Measurements from ENCODE around the gene C2orf80. TPM values are rescaled to one million over a fixed set of nuclear protein-coding genes. Genes with fewer than 3 reads are reported as not detected.

The C2orf80 gene
- not detected in 2 replicates for total RNA-seq (2014; rRNA removed; shearing (Covaris generic))

DNA sequence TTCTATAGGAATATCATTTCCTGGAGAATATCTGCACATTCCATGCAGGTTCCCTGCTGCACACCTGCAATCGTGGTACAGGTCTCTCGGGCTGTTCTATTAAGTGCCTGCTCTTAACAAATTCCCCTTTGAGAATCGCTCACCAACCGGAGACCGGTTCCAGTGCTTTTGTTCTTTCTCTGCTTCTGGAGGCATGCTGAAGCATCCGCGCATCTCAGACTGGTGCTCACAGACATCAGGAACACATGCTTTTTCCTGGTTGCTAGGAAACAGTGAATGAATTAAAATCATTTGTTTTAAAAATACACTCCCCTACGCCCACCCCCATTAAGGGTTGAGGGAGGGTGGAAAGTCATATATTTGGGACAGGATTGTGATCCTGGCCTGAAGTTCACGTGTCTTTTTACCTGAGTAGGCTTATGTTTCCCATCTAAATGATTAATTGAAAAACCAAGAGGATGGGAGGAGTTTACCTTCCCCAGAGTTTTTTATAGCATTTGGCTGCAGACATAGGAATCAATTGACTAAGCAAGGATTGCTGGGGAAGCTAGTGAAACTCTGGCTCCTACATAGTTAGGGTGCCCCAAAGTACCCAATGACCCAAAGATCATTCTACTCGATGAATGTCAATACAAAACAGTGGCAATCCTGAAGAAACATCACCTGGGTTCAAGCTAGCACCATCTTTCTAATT, at the start of gene C2orf80:
TSS of gene C2orf80 (minus strand) at position 221 of the 694 bp plus-strand sequence. CDS start 3,044 bp downstream, outside the sequence.

DNA sequence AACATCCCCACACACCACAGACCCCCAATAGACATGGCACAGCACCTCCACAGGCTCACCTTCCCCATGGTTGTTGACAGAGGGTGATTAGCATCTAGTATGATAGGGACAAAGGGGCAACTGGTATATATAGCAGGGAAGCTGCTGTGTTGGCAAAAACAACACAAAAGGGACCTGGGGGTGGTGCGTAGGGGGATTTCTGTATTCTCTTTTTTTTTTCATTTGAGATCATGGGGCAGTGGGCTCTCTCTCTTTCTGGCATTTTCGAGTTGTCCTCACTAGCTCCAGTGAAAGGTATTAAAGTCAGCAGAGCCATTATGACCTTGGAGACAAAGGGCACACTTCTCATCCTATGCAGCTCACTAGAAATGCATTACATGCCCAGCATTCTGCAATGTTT, 26.3 kb downstream of the C2orf80 start, which contains the start of gene CRYGA:
TSS of gene CRYGA (minus strand) at position 101 of the 400 bp plus-strand sequence. CDS start at position 68, 33 bp downstream.

DNA sequence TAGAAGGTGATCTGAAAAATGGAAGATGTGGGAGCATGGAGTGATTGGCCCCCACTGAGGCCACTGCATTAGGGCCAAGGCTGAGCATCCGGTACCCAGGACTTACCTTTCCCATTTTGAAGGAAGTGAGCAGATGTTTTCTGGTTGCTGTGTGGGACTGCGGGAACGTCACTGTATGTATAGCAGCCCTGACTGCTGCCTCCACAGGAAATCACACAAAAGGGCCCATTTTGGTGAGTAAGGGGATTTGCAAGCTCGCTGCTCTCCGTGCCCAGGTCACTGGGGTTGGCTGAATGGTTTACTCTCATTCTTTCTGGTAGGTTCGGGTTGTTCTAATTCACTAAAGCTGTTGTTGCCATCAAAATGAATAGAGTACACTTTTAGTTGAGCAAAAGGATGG, 43.8 kb downstream of the C2orf80 start, which contains the start of gene CRYGB:
TSS of gene CRYGB (minus strand) at position 153 of the 400 bp plus-strand sequence. CDS start at position 115, 38 bp downstream.

DNA sequence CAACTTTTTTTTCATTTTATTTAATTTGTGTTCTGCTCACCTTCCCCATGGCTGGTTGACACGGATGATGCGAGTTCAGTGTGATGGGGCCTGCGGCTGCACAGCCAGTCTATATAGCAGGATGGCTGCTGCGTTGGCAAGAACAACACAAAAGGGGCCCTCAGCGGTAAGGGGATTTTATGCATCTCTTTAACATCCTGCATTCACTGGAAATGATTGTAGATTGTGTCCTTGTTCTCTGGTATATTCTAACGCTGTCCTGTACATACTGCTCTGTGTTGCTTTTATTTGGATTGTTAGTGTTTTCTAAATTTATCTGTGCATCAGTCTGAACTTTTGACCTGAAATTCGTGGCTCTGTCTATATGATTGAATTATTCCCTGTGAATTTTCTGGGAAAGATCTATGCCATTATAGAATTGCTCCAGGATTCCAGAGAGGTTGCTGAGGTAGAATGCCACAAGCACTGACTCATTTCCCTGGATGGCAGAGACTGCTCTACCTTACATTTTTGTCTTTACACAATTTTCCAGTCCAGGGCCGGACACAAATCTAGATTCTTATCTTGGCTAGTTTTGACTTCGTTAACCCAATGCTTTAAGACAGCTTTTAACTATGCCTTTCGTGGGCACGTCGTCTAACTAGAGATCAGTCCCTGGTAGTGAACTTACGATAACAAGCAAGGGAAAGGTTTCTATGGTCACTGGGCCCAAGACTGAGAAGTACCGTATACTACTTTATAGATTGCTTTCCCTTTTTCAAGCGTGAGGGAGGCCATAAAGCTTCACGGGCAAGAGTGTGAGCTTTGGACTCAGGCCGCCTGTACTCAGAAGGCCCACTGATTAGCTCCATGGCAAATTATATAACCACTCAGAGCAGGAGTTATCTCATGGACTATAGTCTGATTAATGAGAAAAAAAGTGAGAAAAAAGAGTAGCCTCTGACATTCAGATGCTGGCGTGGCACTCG, 59.8 kb downstream of the C2orf80 start, which contains the start of gene CRYGC:
TSS of gene CRYGC (minus strand) at position 85 of the 968 bp plus-strand sequence. CDS start at position 49, 36 bp downstream.

GRCh38 chr2:208124013-208124715, 65.7 kb downstream of the C2orf80 start, which contains the start of gene CRYGD:
CRYGD (minus strand) TSS chr2:208124524; CDS start chr2:208124473, 51 bp downstream.

Other genes with a start within 250 kb of the C2orf80 start
- gene PLEKHM3, start 164.5 kb downstream of the C2orf80 start, total RNA-seq (2014; rRNA removed; shearing (Covaris generic)), result 4.0 and 5.8 TPM in 2 replicates
- not detected in 2 replicates for gene CRYGD, start 65.5 kb downstream of the C2orf80 start, total RNA-seq (2014; rRNA removed; shearing (Covaris generic))
- gene CRYGC, start 60.2 kb downstream of the C2orf80 start, total RNA-seq (2014; rRNA removed; shearing (Covaris generic)), result not detected in 2 replicates
- gene CRYGB, start 43.9 kb downstream of the C2orf80 start, total RNA-seq (2014; rRNA removed; shearing (Covaris generic)), result not detected in 2 replicates
- not detected in 2 replicates for gene CRYGA, start 26.4 kb downstream of the C2orf80 start, total RNA-seq (2014; rRNA removed; shearing (Covaris generic))
- 45.0 and 45.1 TPM in 2 replicates for gene IDH1, start 65.0 kb upstream of the C2orf80 start, total RNA-seq (2014; rRNA removed; shearing (Covaris generic))
- 16.6 and 17.1 TPM in 2 replicates for gene PIKFYVE, start 76.2 kb upstream of the C2orf80 start, total RNA-seq (2014; rRNA removed; shearing (Covaris generic))
- gene PTH2R, start 216.8 kb upstream of the C2orf80 start, total RNA-seq (2014; rRNA removed; shearing (Covaris generic)), result 0.11 TPM in 1 of 2 replicates, not detected in the other

All from A375 (cell line).